Rectal smooth muscle tissue (tissue), 1 donor: ENCODE data around the gene CBFA2T2.

Experiments
- H3K27ac ChIP-seq: one replicate; pipeline ENCODE4 v1.7.0; 2013; ENCODE audit warnings: low read depth, low read length, inconsistent platforms
- H3K27me3 ChIP-seq: one replicate; pipeline ENCODE4 v1.7.0; 2013; ENCODE audit warnings: low read length; ENCODE audit not compliant: control insufficient read depth, insufficient read depth
- H3K36me3 ChIP-seq: one replicate; pipeline ENCODE4 v1.7.0; 2013; ENCODE audit warnings: low read length; ENCODE audit not compliant: control insufficient read depth, insufficient read depth
- H3K4me1 ChIP-seq: one replicate; pipeline ENCODE4 v1.7.0; 2013; ENCODE audit warnings: low read length; ENCODE audit not compliant: control insufficient read depth, insufficient read depth
- H3K4me3 ChIP-seq: one replicate; pipeline ENCODE4 v1.7.0; 2013; ENCODE audit warnings: low read length
- H3K9ac ChIP-seq: one replicate; pipeline ENCODE4 v1.7.0; 2013; ENCODE audit warnings: low read length

CBFA2T2 gene

DNA sequence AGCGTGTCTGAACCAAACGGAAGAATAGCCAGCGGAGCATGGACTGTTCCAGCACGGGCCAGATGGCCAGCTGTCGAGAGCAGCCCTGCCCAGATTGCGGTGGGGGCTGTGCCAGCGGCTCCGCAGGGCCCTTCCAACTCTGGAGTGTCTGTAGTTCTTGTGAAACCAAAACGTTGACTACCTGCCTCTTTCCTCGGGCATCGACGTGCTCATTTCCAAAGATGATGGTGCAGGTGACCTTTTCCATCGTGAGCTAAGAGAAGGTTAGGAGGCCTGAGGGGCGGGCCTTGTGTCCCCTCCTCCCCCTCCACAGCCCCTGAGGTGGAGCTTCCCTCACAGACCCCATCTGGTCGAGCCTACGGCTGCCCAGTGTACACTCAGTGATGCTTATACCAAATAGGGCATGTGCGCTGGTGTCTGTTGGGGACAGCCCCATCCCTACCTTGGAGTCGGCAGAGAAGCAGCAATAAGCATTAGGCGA, 159.3 kb downstream of the CBFA2T2 start:
- no peaks in the 10 kb centered on the region for H3K27me3 ChIP-seq
- no peak overlapping the region for H3K27ac ChIP-seq
- H3K36me3 ChIP-seq: peaks cover 6% of the 10 kb centered on the region
- H3K4me3 ChIP-seq: no peak overlapping the region
- peaks cover 21% of the 10 kb centered on the region for H3K4me1 ChIP-seq
- no peak overlapping the region for H3K9ac ChIP-seq

DNA sequence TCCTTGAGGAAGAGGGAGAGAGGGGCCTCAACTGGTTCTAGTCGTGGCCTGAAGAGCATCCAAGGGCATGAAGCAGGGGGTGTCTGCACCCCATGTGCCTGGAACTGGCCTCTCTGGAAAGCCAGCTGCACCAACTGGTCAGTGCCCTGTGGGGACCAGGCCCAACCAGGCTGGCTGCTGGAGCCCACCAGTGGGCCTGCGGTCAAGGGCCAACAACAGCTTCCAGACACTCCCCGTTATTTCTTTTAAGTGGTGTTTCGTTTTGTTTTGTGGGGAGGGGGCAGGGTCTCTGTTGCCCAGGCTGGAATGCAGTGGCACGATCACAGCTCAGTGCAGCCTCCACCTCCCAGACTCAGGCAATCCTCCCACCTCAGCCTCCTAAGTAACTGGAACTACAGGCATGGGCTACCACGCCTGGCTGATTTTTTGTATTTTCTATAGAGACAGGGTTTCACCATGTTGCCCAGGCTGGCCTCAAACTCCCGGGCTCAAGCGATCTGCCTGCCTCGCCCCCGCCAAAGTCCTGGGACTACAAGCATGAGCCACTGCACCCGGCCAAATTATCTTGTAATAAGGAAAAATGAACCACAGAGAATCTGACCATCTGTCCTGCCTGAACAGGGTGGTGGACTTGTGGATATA, 160.3 kb downstream of the CBFA2T2 start:
- Histone ChIP-seq H3K27me3 (no peaks in the 10 kb centered on the region), H3K27ac (no peak overlapping the region), H3K4me3 (no peak overlapping the region), H3K36me3 (no peaks in the 10 kb centered on the region), H3K9ac (no peak overlapping the region), H3K4me1 (peaks cover 21% of the 10 kb centered on the region)

DNA sequence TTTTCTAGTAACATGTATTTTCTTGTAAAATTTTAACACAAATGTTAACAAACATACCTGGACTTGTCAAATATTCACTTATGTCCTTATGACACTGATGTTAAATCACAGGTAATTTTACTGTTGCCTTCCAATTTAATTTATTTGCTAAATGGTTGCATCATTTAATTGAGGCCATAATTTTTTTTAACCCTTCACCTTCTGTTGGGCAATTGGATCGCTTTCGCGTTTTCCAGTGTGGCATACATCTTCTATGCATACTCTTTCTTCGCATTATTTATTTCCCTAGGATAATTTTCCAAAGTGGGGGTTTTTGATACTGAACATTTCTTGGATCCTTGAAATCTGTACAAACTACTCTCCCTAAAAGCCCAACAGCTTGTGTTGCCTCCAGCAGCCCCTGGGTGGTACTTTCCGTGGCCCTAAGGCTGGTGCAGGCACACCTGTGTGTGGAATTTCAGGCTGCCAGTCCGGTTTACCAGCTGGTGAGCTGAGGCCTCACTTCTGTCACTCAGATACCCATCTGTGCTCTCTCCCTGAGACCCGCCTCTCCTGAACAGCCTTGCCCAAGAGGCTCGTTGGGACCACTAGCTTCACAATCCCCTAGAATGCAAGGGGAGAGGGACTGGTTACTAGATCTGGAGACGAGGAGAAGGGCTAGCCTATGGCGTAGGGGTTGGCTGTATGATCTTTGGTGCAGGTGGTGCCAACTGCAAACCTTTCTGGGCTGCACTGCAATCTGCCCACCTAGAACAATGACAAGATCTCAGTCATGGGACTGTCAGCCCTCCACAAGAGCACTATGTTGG, 161.1 kb downstream of the CBFA2T2 start:
- H3K4me3 ChIP-seq: no peak overlapping the region
- no peak overlapping the region for H3K9ac ChIP-seq
- no peak overlapping the region for H3K27ac ChIP-seq
- H3K36me3 ChIP-seq: no peaks in the 10 kb centered on the region
- no peaks in the 10 kb centered on the region for H3K27me3 ChIP-seq
- peaks cover 21% of the 10 kb centered on the region for H3K4me1 ChIP-seq

DNA sequence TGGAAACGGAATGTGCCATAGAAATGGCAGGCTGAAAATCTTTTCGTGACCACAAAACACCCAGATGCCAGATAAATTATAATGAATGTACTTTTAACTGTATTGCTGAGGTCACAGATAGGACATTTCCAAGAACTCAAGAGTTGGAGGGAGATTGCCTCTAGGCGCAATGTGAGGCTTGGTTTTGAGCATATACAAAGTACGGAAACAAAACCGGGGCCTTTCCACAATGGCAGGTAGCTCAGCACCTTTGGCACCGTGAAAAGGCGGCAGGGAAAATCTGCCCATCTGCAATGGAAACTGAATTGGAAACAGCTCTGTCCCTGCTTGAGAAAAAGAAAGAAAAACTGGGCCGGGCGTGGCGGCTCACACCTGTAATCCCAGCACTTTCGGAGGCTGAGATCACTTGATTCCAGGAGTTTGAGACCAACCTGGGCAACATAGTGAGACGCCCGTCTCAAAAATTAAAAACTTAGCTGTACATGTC, 161.7 kb downstream of the CBFA2T2 start:
- no peak overlapping the region for H3K9ac ChIP-seq
- no peaks in the 10 kb centered on the region for H3K27me3 ChIP-seq
- H3K36me3 ChIP-seq: no peaks in the 10 kb centered on the region
- no peak overlapping the region for H3K4me3 ChIP-seq
- no peak overlapping the region for H3K27ac ChIP-seq
- H3K4me1 ChIP-seq: peaks cover 21% of the 10 kb centered on the region

DNA sequence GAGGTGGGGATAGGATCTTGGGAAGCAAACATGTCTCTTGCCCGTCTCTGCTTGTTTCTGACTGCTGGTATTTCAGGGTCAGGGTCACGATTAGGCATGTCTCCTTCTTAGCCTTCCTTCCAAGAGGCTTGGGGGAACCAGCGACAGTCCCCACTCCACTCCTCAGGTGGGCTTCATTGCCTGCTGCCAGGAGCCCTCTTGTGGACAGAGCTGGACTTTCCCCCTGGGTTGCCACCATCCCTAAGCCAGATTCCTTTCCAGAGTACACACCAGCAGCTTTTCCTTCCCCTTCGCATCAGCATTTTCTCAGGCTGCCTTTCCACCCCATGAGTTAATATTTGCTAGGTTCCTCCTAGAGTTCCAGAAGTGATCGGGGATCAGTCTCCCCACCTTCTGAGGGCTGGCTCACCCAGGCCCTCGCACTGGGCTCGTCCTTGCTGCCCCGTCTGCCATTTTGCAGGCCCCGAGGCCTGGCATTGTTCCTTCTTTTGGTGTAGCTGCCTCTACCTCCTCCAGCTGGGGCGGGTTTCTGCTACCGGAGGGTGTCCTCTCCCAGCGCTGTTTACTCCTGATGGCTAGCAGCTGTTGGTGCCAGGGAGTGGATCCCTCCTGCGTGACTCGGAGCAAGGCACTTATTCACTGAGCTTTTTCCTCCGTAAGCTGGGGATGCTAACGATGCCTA, 163.5 kb downstream of the CBFA2T2 start:
- H3K36me3 ChIP-seq: peaks cover 6% of the 10 kb centered on the region
- peaks cover 14% of the 10 kb centered on the region for H3K4me1 ChIP-seq
- H3K27ac ChIP-seq: no peak overlapping the region
- H3K27me3 ChIP-seq: no peaks in the 10 kb centered on the region
- no peak overlapping the region for H3K9ac ChIP-seq
- H3K4me3 ChIP-seq: peak overlapping the region; percentile 49

DNA sequence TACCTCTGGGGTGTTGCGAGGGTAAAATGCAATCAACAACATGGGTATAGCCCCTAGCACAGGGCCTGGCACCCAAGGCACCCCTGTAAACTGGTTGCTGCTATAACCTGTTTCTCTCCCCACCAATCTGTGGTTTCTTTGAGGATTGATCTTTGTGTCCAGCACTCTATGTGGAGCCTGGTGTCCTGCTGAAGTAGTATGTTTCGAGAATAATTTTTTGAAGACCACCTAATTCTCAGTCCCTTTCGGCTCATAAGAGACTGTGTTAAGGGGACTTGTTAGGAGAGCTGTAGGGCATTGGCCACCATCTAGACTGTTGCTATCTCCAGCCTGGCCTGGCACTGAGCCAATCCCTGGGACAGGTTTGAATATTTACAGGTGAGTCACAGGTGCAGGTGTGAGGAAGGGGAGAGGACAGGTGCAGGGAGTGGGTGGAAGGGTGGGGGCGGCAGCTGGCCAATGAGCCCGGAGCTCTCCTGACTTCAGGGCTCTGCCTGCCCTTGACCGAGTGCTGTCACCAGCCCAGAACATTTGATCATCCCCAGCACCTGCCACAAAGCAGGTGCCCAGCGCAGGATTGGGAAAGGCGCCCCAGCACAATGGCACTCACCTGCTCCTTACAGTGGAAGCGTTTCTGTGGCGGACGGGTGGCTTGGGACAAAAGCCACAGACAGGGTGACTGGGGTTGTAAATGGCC, 164.2 kb downstream of the CBFA2T2 start:
- H3K27ac ChIP-seq: no peak overlapping the region
- H3K27me3 ChIP-seq: no peaks in the 10 kb centered on the region
- H3K36me3 ChIP-seq: peaks cover 9% of the 10 kb centered on the region
- no peak overlapping the region for H3K9ac ChIP-seq
- H3K4me3 ChIP-seq: peak overlapping the region; percentile 49
- peaks cover 10% of the 10 kb centered on the region for H3K4me1 ChIP-seq

DNA sequence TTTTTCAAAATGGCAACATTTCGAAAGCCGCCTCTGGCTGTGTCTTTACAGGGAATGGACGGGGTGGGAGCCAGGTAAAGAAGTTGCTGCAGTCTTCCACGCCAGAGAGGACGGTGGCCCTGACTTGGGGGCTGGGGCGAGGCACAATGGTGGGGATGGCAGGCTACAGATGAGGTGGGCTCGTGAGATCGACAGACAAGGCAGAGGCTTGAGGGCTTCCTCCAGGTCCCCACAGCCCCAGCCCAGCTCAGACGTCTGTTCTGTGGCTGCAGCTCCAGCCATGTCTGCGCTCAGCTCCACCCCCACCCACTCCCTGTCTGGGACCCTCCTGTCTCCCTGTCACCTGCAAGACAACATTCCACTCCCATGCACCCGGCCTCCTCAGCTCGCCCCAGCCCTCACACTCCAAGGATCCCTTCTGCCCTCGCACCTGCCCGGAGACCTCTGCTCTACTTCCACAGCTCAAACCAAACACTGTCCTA, 164.8 kb downstream of the CBFA2T2 start:
- peaks cover 11% of the 10 kb centered on the region for H3K36me3 ChIP-seq
- H3K27me3 ChIP-seq: no peaks in the 10 kb centered on the region
- H3K27ac ChIP-seq: no peak overlapping the region
- H3K4me1 ChIP-seq: peaks cover 7% of the 10 kb centered on the region
- H3K4me3 ChIP-seq: no peak overlapping the region
- H3K9ac ChIP-seq: no peak overlapping the region

DNA sequence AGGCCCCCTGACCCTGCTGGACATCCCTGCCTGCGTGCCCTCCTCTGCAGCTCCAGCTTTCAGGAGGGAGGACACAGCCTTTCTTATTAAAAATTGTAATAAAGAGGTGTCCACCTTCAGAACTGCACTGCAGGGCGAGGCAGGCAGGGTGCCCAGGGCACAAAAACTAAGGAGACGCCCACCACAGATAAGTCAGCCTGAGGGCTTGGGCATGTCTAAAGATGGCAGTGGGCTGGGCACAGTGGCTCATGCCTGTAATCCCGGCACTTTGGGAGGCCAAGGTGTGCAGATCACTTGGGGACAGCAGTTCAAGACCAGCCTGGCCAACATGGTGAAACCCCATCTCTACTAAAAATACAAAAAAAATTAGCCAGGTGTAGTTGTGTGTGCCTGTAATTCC, 165.3 kb downstream of the CBFA2T2 start:
- Histone ChIP-seq H3K36me3 (peaks cover 11% of the 10 kb centered on the region), H3K27me3 (no peaks in the 10 kb centered on the region), H3K27ac (no peak overlapping the region), H3K4me1 (peaks cover 7% of the 10 kb centered on the region), H3K4me3 (no peak overlapping the region), H3K9ac (no peak overlapping the region)

DNA sequence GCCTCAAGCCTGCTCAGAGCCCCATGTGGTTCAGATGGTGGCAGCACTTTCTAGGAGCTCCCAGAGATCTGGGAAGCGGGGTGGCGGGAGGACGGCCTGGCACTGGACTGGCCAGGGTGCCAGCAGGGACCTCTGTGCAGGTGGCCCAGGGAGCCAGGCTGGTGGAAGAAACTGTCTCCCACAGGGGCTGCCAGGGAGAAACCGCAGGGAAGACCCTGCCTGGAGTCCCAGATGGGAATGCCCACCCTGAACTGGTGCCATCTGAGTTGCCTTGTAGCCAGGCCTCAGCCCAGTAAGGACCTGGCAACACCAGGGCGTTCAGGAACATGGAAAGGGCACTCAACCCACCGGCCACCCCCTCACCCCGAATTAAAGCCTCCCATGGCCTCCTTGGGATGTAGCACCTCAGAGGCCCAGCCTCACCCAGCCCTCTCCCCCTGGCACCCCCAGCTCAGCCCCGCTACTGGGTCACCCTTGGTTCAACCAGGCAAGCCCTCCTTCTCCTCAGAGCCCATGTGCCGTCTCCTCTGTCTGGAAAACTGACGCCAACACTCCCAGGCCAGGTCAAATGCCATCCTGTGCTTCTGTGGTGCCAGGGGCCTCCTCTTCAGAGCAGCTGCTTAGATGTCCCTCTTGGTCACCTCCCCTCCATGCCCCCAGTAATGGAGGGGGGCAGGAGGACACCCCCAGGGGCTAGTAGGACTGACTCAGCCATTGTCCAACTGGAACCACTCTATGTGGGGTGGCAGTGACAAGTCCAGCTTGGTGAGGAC, 166.3 kb downstream of the CBFA2T2 start:
- H3K27me3 ChIP-seq: no peaks in the 10 kb centered on the region
- peaks cover 7% of the 10 kb centered on the region for H3K4me1 ChIP-seq
- no peak overlapping the region for H3K27ac ChIP-seq
- no peak overlapping the region for H3K9ac ChIP-seq
- no peak overlapping the region for H3K4me3 ChIP-seq
- H3K36me3 ChIP-seq: peaks cover 11% of the 10 kb centered on the region

DNA sequence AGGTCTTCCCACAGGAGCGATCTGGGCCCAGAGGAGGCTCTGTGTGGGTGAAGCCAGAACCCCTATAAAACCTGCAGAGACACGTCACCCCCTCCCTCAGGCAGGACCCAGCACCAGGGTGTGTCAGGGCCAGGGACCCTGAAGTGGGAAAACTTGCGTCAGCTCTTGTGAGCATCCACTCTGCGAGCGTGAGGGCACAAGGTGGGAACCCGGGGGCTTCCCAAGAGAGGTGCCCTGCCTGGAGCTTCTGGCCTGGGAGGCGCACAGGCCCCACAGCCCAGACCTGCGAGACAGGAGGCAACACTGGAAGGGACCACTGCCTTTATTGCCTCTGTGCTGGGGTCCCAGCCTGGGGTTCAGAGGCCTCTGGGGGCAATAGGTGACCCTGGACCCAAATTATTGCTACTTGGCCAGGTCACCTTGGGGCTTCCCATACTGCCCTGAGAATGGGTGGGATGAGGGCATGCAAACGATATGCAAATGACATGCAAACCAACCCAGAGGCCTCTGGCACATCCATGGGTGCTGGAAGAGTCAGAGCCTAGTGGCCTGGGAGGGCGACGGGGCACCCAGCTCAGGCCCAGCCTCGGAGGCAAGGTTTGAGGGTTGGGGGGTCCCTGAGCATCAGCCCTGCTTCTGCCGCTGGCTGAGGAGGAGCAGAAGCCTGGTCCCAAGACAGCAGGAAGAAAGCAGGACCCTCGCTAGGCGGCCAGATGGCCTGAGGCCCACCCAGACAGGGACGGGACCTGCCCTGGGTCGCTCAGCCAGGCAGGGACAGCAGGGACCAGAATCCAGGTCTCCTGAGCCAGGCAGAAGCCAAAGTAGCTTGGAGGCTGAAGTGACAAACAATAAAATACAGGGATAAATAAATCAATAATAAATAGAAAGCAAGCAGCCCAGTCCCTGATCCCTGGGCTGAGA, 167.1 kb downstream of the CBFA2T2 start:
- H3K36me3 ChIP-seq: peaks cover 11% of the 10 kb centered on the region
- H3K4me1 ChIP-seq: peaks cover 7% of the 10 kb centered on the region
- no peak overlapping the region for H3K27ac ChIP-seq
- no peaks in the 10 kb centered on the region for H3K27me3 ChIP-seq
- no peak overlapping the region for H3K4me3 ChIP-seq
- no peak overlapping the region for H3K9ac ChIP-seq

DNA sequence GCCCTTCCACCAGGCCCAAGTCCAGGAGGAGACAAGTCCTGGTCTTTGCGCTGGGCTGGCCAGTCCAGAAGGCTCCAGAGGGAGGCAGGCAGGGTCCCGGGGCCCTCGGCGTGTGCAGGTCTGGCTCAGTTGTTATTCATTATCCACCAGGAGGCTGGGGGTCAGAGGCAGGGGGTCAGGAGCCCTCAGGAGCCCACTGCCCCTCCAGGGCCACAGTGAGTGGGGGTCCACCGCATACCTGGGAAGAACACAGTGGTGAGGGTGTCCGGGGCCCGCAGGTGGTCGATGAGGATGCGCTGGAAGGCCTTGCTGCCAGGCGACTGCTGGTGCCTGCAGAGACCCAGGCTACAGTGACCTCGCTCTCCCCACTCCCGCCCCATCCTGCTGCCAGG, 167.8 kb downstream of the CBFA2T2 start:
- no peaks in the 10 kb centered on the region for H3K27me3 ChIP-seq
- H3K9ac ChIP-seq: no peak overlapping the region
- peaks cover 9% of the 10 kb centered on the region for H3K4me1 ChIP-seq
- H3K36me3 ChIP-seq: peaks cover 11% of the 10 kb centered on the region
- H3K4me3 ChIP-seq: no peak overlapping the region
- H3K27ac ChIP-seq: no peak overlapping the region
